HepG2 (cell line): ENCODE measurements around the gene ATP11A. TPM values are rescaled to one million over a fixed set of nuclear protein-coding genes. Genes with fewer than 3 reads are reported as not detected.

Experiments
- ARID5B ChIP-seq: IDR thresholded peaks from 2 replicates; pipeline ENCODE4 v1.4.0; 2020; ENCODE audit warnings: mild to moderate bottlenecking, missing genetic modification reagents
- CREM ChIP-seq, 2 experiments: sonication (generic) in 1 of 2; formaldehyde crosslinking in 1 of 2; IDR thresholded peaks; 2 replicates each; pipeline versions ENCODE4 v1.4.0 to v1.6.1; 2016 to 2020; ENCODE audit warnings: antibody characterized with exemption in 1 of 2, mild to moderate bottlenecking in 1 of 2, missing genetic modification reagents in 1 of 2
- ESRRA ChIP-seq: sonication (generic); formaldehyde crosslinking; IDR thresholded peaks from 2 replicates; pipeline ENCODE4 v1.5.1; 2020; ENCODE audit warnings: mild to moderate bottlenecking, low read depth, missing genetic modification reagents
- MED13 ChIP-seq: sonication (generic); formaldehyde crosslinking; IDR thresholded peaks from 2 replicates; pipeline ENCODE4 v1.5.0; 2020; ENCODE audit warnings: missing genetic modification reagents
- MLXIP ChIP-seq: sonication (generic); formaldehyde crosslinking; IDR thresholded peaks from 2 replicates; pipeline ENCODE4 v1.9.0; 2021; ENCODE audit warnings: missing genetic modification reagents, borderline replicate concordance
- NR3C1 ChIP-seq: sonication (generic); formaldehyde crosslinking; IDR thresholded peaks from 2 replicates; pipeline ENCODE4 v1.4.0; 2020; ENCODE audit warnings: missing genetic modification reagents
- SP5 ChIP-seq: IDR thresholded peaks from 2 replicates; pipeline ENCODE4 v1.6.1; 2016; ENCODE audit warnings: low read depth, borderline replicate concordance
- THRA ChIP-seq: sonication (generic); formaldehyde crosslinking; IDR thresholded peaks from 2 replicates; pipeline ENCODE4 v1.4.0; 2020; ENCODE audit warnings: missing genetic modification reagents, borderline replicate concordance
- TIGD3 ChIP-seq: sonication (generic); formaldehyde crosslinking; IDR thresholded peaks from 2 replicates; pipeline ENCODE4 v1.5.1; 2020; ENCODE audit warnings: mild to moderate bottlenecking, missing genetic modification reagents, borderline replicate concordance
- XRCC5 ChIP-seq: fragments of 200-400 bp; formaldehyde crosslinking; optimal IDR thresholded peaks from 2 replicates; pipeline ENCODE3; 2017; ENCODE audit warnings: mild to moderate bottlenecking, low read length
- ZNF232 ChIP-seq: sonication (generic); formaldehyde crosslinking; IDR thresholded peaks from 2 replicates; pipeline ENCODE4 v1.4.0; 2020; ENCODE audit warnings: missing genetic modification reagents, borderline replicate concordance
- ZNF382 ChIP-seq: sonication (generic); formaldehyde crosslinking; IDR thresholded peaks from 2 replicates; pipeline ENCODE4 v1.5.0; 2020; ENCODE audit warnings: missing genetic modification reagents, mild to moderate bottlenecking, borderline replicate concordance
- ZNF44 ChIP-seq: sonication (generic); formaldehyde crosslinking; IDR thresholded peaks from 2 replicates; pipeline ENCODE4 v1.5.1; 2020; ENCODE audit warnings: mild to moderate bottlenecking, missing genetic modification reagents
- ZNF567 ChIP-seq: sonication (generic); formaldehyde crosslinking; IDR thresholded peaks from 2 replicates; pipeline ENCODE4 v1.8.1; 2023; ENCODE audit warnings: mild to moderate bottlenecking, missing genetic modification reagents, borderline replicate concordance
- ZNF572 ChIP-seq: sonication (generic); formaldehyde crosslinking; IDR thresholded peaks from 2 replicates; pipeline ENCODE4 v1.5.1; 2020; ENCODE audit warnings: mild to moderate bottlenecking, missing genetic modification reagents
- ZNF660 ChIP-seq: sonication (generic); formaldehyde crosslinking; IDR thresholded peaks from 2 replicates; pipeline ENCODE4 v1.5.1; 2020; ENCODE audit warnings: mild to moderate bottlenecking, low read depth, missing genetic modification reagents, borderline replicate concordance
- ZNF724P ChIP-seq: sonication (generic); formaldehyde crosslinking; IDR thresholded peaks from 2 replicates; pipeline ENCODE4 v1.8.0; 2022; ENCODE audit warnings: missing genetic modification reagents, borderline replicate concordance
- ZNF776 ChIP-seq: sonication (generic); formaldehyde crosslinking; IDR thresholded peaks from 2 replicates; pipeline ENCODE4 v1.4.0; 2020; ENCODE audit warnings: mild to moderate bottlenecking, missing genetic modification reagents
- polyA plus RNA-seq, 8 experiments: library from polyadenylated mRNA; depleted of rRNA in 3 of 8; stranded (reverse) in 7 of 8; unstranded in 1 of 8; fragments of >200 nt; fragmentation: Illumina TruSeq in 4 of 8; extraction: Trizol in 4 of 8; gene quantifications; 2 replicates each; pipeline versions ENCODE4 v1.2.1 to v1.2.3, GENCODE V29; 2011 to 2016; ENCODE audit warnings: low read depth in 4 of 8, missing spikeins in 1 of 8, mixed read lengths in 1 of 8; ENCODE audit not compliant: insufficient read depth in 1 of 8
- total RNA-seq, 5 experiments: library from RNA; depleted of rRNA; stranded (reverse); fragments of >200 nt; fragmentation: Illumina TruSeq; extraction: Trizol; gene quantifications; 2 replicates each; pipeline ENCODE4 v1.2.3, GENCODE V29; 2016; ENCODE audit warnings: low read depth in 1 of 5

The ATP11A gene
- total and polyA plus RNA-seq, 2 of the 13 experiments (the other 11 are each of a cell fraction or from before 2014, with no cell fraction given), result 18.4 to 20.1 TPM

- TF ChIP-seq THRA (CRISPR knock-in tag) (no peak), CREM (IDR thresholded peaks at IDR 0.05) (peak; percentile 54), CREM (CRISPR knock-in tag; IDR thresholded peaks at IDR 0.05) (no peak), XRCC5 (peak; percentile 66), ZNF572 (CRISPR knock-in tag) (0 out of 2 replicates have a peak, but pooled peaks have one; percentile 54), MLXIP (CRISPR knock-in tag) (peak; percentile 86), ZNF567 (CRISPR knock-in tag) (0 out of 2 replicates have a peak, but pooled peaks have one; percentile 62), NR3C1 (CRISPR knock-in tag) (no peak), ZNF232 (no peak; the same call in 1 of the 2 replicates), MED13 (CRISPR knock-in tag) (no peak), ZNF724P (CRISPR knock-in tag) (0 out of 2 replicates have a peak, but pooled peaks have one; percentile 64), ESRRA (CRISPR knock-in tag) (peak; percentile 61; the same call in 1 of the 2 replicates), ZNF44 (CRISPR knock-in tag) (0 out of 2 replicates have a peak, but pooled peaks have one; percentile 5), ARID5B (peak; percentile 42), TIGD3 (CRISPR knock-in tag) (no peak), SP5 (CRISPR knock-in tag) (peak; percentile 63), ZNF382 (CRISPR knock-in tag) (no peak), ZNF776 (CRISPR knock-in tag) (peak; percentile 55; the same call in 1 of the 2 replicates), ZNF660 (CRISPR knock-in tag) (no peak)
These were observed 204.0 kb downstream of the ATP11A start (continued) for GRCh38 chr13:112893570-112894422.
